Lung (tissue), 12 donors: ENCODE results near the gene NBPF3. TPM values are rescaled to one million over a fixed set of nuclear protein-coding genes. Genes with fewer than 3 reads are reported as not detected.
A peak's percentile ranks its signal among the peaks of the same experiment; 100 is the strongest.

Experiments used
- ATAC-seq: fragments of 200-7000 bp; cut with Tn5 transposase; one replicate; pipeline ENCODE4 v1.9.1; 2020; ENCODE audit warnings: moderate number of reproducible peaks; ENCODE audit not compliant: insufficient read depth, low FRiP score
- DNase-seq, 3 donors: peaks; one replicate each; pipeline ENCODE4 v3.0.0-alpha.2; 2013 to 2017
- H3K27ac ChIP-seq, 2 donors: one replicate each; pipeline ENCODE4 v1.5.1; 2013; ENCODE audit warnings: mild to moderate bottlenecking in 2 of 2, moderate library complexity in 2 of 2, control low read depth in 1 of 2, inconsistent platforms in 1 of 2, low read depth in 1 of 2, low read length in 1 of 2
- H3K27me3 ChIP-seq, 3 donors: one replicate each; pipeline ENCODE4 v1.5.1; 2013; ENCODE audit warnings: low read length in 2 of 3; ENCODE audit not compliant: control insufficient read depth in 3 of 3, insufficient read depth in 3 of 3
- H3K36me3 ChIP-seq, 4 donors: one replicate each; pipeline ENCODE4 v1.5.1; 2013; ENCODE audit warnings: low read length in 4 of 4, mild to moderate bottlenecking in 1 of 4, moderate library complexity in 1 of 4; ENCODE audit not compliant: control insufficient read depth in 4 of 4, insufficient read depth in 4 of 4
- H3K4me1 ChIP-seq, 5 donors: one replicate each; pipeline ENCODE4 v1.5.1; 2013; ENCODE audit warnings: low read length in 5 of 5, mild to moderate bottlenecking in 2 of 5, moderate library complexity in 1 of 5; ENCODE audit not compliant: control insufficient read depth in 5 of 5, insufficient read depth in 5 of 5
- H3K4me3 ChIP-seq: one replicate; pipeline ENCODE4 v1.5.1; 2013; ENCODE audit warnings: mild to moderate bottlenecking, control low read depth, moderate library complexity
- H3K9ac ChIP-seq, 2 donors: one replicate each; pipeline ENCODE4 v1.5.1; 2013; ENCODE audit warnings: low read length in 2 of 2, control low read depth in 1 of 2; ENCODE audit not compliant: insufficient read depth in 1 of 2
- H3K9me3 ChIP-seq, 4 donors: one replicate each; pipeline ENCODE4 v1.5.1; 2013; ENCODE audit warnings: low read length in 3 of 4, mild to moderate bottlenecking in 1 of 4, moderate library complexity in 1 of 4; ENCODE audit not compliant: control insufficient read depth in 4 of 4, insufficient read depth in 3 of 4
- WGBS, 2 donors: extraction: QIAGEN DNeasy Blood & Tissue Kit; methylation state at CpG; one replicate each; pipeline ENCODE4 v1.1.7; 2013; 5-methylcytosine and 5-hydroxymethylcytosine counted together
- polyA plus RNA-seq, 2 donors: library from polyadenylated mRNA; stranded (reverse); fragments of 200-250 nt; gene quantifications; one replicate each; pipeline ENCODE4 v1.2.1, GENCODE V29; 2013
- total RNA-seq, 2 donors: library from RNA; depleted of rRNA in 1 of 2; stranded (reverse); fragments of >200 nt in 1 of 2; gene quantifications; one replicate each; pipeline ENCODE4 v1.2.1, GENCODE V29; 2014 to 2021
- TF ChIP-seq, protein P1 (sequence below): IDR thresholded peaks from 2 replicates; pipeline ENCODE4 v1.5.1; 2012; ENCODE audit warnings: mild to moderate bottlenecking; ENCODE audit errors: control extremely low read depth, extremely low read depth
- donor health status: control.
- donor health status: control.
- donor health status: Bipolar disorder and iron deficiency.
- donor health status: healthy.
- donor health status: DM: yes; HTN: yes; CAD: no.

Gene NBPF3
- total and polyA plus RNA-seq, 4 donors, result 1.3 to 17.6 (median 5.6) TPM

DNA sequence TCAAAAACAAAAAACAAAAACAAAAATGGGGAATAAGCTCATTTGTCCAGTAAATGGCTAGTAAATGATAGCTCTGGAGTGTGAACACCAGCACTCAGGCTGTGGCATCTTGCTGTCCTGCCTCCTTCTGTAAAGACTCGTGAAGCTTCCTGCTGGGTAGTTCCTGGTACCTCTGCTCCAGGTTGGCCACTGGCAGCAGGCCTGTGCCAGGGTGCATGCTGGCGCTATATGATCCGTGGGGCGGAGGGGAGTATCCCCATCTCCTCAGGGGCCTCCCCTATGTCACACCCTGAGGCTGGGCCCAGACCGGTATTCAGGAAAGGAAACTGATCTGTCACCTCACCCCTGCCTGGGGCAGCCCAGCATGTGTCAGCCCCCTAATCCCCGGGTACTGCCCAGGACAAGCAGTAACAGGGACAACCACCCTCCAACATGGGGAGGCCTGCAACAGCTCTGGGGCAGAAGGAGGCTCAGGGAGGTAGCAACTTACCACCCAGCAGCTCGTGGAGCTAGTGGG is 83.4 kb downstream of the NBPF3 start:
- peaks cover 0 to 3% (median 0%) of the 10 kb centered on the region in 4 donors for H3K9me3 ChIP-seq
- TF ChIP-seq, protein P1, sequence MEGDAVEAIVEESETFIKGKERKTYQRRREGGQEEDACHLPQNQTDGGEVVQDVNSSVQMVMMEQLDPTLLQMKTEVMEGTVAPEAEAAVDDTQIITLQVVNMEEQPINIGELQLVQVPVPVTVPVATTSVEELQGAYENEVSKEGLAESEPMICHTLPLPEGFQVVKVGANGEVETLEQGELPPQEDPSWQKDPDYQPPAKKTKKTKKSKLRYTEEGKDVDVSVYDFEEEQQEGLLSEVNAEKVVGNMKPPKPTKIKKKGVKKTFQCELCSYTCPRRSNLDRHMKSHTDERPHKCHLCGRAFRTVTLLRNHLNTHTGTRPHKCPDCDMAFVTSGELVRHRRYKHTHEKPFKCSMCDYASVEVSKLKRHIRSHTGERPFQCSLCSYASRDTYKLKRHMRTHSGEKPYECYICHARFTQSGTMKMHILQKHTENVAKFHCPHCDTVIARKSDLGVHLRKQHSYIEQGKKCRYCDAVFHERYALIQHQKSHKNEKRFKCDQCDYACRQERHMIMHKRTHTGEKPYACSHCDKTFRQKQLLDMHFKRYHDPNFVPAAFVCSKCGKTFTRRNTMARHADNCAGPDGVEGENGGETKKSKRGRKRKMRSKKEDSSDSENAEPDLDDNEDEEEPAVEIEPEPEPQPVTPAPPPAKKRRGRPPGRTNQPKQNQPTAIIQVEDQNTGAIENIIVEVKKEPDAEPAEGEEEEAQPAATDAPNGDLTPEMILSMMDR, result no peak
- no peak overlapping the region for H3K27ac ChIP-seq
- DNase-seq, result no peak
- H3K9ac ChIP-seq, result no peak overlapping the region
- no peak overlapping the region for H3K4me3 ChIP-seq
- no peaks in the 10 kb centered on the region for H3K27me3 ChIP-seq
- peaks cover 0 to 10% (median 7%) of the 10 kb centered on the region in 5 donors for H3K4me1 ChIP-seq
- 81 to 85% methylated on average over 7 of the region's 7 CpGs for WGBS, 2 donors
- ATAC-seq, result no peak
- no peaks in the 10 kb centered on the region for H3K36me3 ChIP-seq

DNA sequence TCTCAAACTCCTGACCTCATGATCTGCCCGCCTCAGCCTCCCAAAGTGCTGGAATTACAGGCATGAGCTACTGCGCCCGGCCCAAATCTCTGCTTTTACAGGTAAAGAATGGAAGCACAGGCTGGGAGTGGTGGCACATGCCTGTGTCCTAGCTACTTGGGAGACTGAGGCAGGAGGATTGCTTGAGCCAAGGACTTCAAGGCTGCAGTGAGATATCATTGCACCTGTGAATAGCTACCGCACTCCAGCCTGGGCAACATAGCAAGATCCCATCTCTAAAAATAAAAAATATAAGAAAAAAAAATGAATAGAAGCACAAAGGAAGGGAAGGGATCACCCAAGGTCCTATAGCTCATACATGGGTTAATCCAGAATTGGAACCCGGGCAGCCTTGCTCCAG is 84.3 kb downstream of the NBPF3 start:
- TF ChIP-seq, protein P1, result no peak
- DNase-seq, result no peak
- Histone ChIP-seq H3K4me3 (no peak overlapping the region), H3K4me1 (peaks cover 0 to 10% (median 7%) of the 10 kb centered on the region in 5 donors), H3K27me3 (no peaks in the 10 kb centered on the region), H3K36me3 (no peaks in the 10 kb centered on the region), H3K27ac (peak overlapping the region in 1 of 2 donors; percentile 82), H3K9me3 (peaks cover 0 to 3% (median 0%) of the 10 kb centered on the region in 4 donors), H3K9ac (no peak overlapping the region)
- 87 to 97% methylated on average over 5 of the region's 5 CpGs for WGBS, 2 donors
- no peak for ATAC-seq

DNA sequence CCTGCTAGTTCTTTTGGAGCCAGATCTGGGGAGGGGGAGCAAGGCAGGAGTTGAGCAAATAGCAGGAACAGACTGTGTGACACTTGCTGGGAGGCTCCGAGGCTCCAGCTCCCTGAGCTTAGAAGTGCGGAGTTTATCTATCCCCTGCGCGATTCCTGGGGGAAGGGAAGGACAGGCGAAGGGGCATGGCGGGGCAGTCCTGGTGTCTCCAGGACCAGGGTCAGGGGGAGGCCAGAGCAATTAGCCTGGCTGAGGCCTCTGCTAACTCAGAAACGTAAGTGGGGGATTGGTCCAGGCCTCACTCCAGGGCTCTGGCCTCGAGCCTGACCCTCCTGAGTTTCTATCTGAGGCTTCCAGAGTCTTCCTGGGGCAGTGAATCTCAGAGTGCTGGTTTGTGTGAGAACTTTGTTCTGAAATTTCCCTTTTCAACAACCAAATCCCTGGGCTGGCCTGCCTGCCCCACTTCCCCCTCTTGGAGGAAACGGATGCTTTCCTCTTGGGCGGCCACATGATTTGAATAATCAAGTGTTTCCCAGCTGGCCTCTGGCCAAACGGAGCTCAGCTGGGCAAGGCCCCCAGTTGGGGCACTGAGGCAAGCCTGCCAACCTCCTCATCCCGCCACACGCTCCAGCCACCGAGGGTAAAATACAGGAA is 84.9 kb downstream of the NBPF3 start:
- TF ChIP-seq, protein P1, result no peak
- DNase-seq (peak in 1 of 3 donors; percentile 21), ATAC-seq (no peak)
- WGBS, 2 donors, result 29 to 47% methylated on average over 14 of the region's 14 CpGs
- no peaks in the 10 kb centered on the region for H3K27me3 ChIP-seq
- H3K9me3 ChIP-seq, result peaks cover 0 to 3% (median 0%) of the 10 kb centered on the region in 4 donors
- H3K36me3 ChIP-seq, result no peaks in the 10 kb centered on the region
- H3K4me3 ChIP-seq, result no peak overlapping the region
- peaks cover 0 to 10% (median 7%) of the 10 kb centered on the region in 5 donors for H3K4me1 ChIP-seq
- H3K27ac ChIP-seq, result peak overlapping the region in 1 of 2 donors; percentile 82
- H3K9ac ChIP-seq, result no peak overlapping the region
